HepG2 (cell line): ENCODE results near the gene LOXL3. TPM values are rescaled to one million over a fixed set of nuclear protein-coding genes. Genes with fewer than 3 reads are reported as not detected.

Source experiments
- EZH2 ChIP-seq: conservative IDR thresholded peaks from 2 replicates; pipeline ENCODE4 v1.6.1; 2012; ENCODE audit warnings: mild to moderate bottlenecking, low read depth, low read length, moderate library complexity
- FOXC1 ChIP-seq: sonication (generic); formaldehyde crosslinking; IDR thresholded peaks from 2 replicates; pipeline ENCODE4 v1.8.0; 2022; ENCODE audit warnings: mild to moderate bottlenecking, missing genetic modification reagents, borderline replicate concordance
- HNRNPUL1 ChIP-seq: fragments of 200-400 bp; formaldehyde crosslinking; IDR thresholded peaks from 2 replicates; pipeline ENCODE4 v1.6.1; 2017; ENCODE audit warnings: low read depth, mild to moderate bottlenecking, low read length, moderate library complexity
- ISL2 ChIP-seq: sonication (generic); formaldehyde crosslinking; IDR thresholded peaks from 2 replicates; pipeline ENCODE4 v1.5.0; 2020; ENCODE audit warnings: missing genetic modification reagents
- NFATC3 ChIP-seq: sonication (generic); formaldehyde crosslinking; IDR thresholded peaks from 2 replicates; pipeline ENCODE4 v1.5.1; 2020; ENCODE audit warnings: mild to moderate bottlenecking, missing genetic modification reagents
- PLRG1 ChIP-seq: fragments of 450-650 bp; conservative IDR thresholded peaks from 2 replicates; pipeline ENCODE4 v1.6.1; 2016
- RBM39 ChIP-seq: fragments of 200-400 bp; formaldehyde crosslinking; IDR thresholded peaks from one replicate; pipeline ENCODE4 v1.6.1; 2018; ENCODE audit warnings: antibody characterized with exemption, mild to moderate bottlenecking, low read depth, low read length; ENCODE audit not compliant: poor library complexity, severe bottlenecking
- ZNF264 ChIP-seq: sonication (generic); formaldehyde crosslinking; IDR thresholded peaks from 2 replicates; pipeline ENCODE4 v1.4.0; 2020; ENCODE audit warnings: missing genetic modification reagents
- ZNF282 ChIP-seq: fragments of 450-650 bp; IDR thresholded peaks from 2 replicates; pipeline ENCODE4 v1.6.1; 2018; ENCODE audit not compliant: partially characterized antibody
- ZNF574 ChIP-seq: sonication (generic); formaldehyde crosslinking; IDR thresholded peaks from 2 replicates; pipeline ENCODE4 v1.4.0; 2020; ENCODE audit warnings: missing genetic modification reagents
- polyA plus RNA-seq, 8 experiments: library from polyadenylated mRNA; depleted of rRNA in 3 of 8; stranded (reverse) in 7 of 8; unstranded in 1 of 8; fragments of >200 nt; fragmentation: Illumina TruSeq in 4 of 8; extraction: Trizol in 4 of 8; gene quantifications; 2 replicates each; pipeline versions ENCODE4 v1.2.1 to v1.2.3, GENCODE V29; 2011 to 2016; ENCODE audit warnings: low read depth in 4 of 8, missing spikeins in 1 of 8, mixed read lengths in 1 of 8; ENCODE audit not compliant: insufficient read depth in 1 of 8
- total RNA-seq, 5 experiments: library from RNA; depleted of rRNA; stranded (reverse); fragments of >200 nt; fragmentation: Illumina TruSeq; extraction: Trizol; gene quantifications; 2 replicates each; pipeline ENCODE4 v1.2.3, GENCODE V29; 2016; ENCODE audit warnings: low read depth in 1 of 5
- TF ChIP-seq, protein P1 (sequence below): sonication (generic); formaldehyde crosslinking; IDR thresholded peaks from 2 replicates; pipeline ENCODE4 v1.5.1; 2020; ENCODE audit warnings: mild to moderate bottlenecking, missing genetic modification reagents, borderline replicate concordance
- TF ChIP-seq, protein P2 (sequence below): sonication (generic); formaldehyde crosslinking; IDR thresholded peaks from 2 replicates; pipeline ENCODE4 v1.9.0; 2022; ENCODE audit warnings: low read depth, missing genetic modification reagents
- TF ChIP-seq, protein P3 (sequence below): sonication (generic); formaldehyde crosslinking; IDR thresholded peaks from 2 replicates; pipeline ENCODE4 v1.4.0; 2020; ENCODE audit warnings: missing genetic modification reagents

Gene LOXL3
- total and polyA plus RNA-seq, 2 of the 13 experiments (the other 11 are each of a cell fraction or from before 2014, with no cell fraction given) = 0.55 to 6.5 TPM

GRCh38 chr2:74503506-74504475 lies 50.0 kb downstream of the LOXL3 start (continued):
- TF ChIP-seq ZNF574 (peak; percentile 13), FOXC1 (CRISPR knock-in tag) (no peak), ZNF264 (CRISPR knock-in tag) (0 out of 2 replicates have a peak, but pooled peaks have one; percentile 8), RBM39 (peak; percentile 48), HNRNPUL1 (no peak), ISL2 (CRISPR knock-in tag) (no peak), NFATC3 (CRISPR knock-in tag) (no peak), ZNF282 (no peak), EZH2 (no peak), PLRG1 (no peak)
- TF ChIP-seq, protein P1, sequence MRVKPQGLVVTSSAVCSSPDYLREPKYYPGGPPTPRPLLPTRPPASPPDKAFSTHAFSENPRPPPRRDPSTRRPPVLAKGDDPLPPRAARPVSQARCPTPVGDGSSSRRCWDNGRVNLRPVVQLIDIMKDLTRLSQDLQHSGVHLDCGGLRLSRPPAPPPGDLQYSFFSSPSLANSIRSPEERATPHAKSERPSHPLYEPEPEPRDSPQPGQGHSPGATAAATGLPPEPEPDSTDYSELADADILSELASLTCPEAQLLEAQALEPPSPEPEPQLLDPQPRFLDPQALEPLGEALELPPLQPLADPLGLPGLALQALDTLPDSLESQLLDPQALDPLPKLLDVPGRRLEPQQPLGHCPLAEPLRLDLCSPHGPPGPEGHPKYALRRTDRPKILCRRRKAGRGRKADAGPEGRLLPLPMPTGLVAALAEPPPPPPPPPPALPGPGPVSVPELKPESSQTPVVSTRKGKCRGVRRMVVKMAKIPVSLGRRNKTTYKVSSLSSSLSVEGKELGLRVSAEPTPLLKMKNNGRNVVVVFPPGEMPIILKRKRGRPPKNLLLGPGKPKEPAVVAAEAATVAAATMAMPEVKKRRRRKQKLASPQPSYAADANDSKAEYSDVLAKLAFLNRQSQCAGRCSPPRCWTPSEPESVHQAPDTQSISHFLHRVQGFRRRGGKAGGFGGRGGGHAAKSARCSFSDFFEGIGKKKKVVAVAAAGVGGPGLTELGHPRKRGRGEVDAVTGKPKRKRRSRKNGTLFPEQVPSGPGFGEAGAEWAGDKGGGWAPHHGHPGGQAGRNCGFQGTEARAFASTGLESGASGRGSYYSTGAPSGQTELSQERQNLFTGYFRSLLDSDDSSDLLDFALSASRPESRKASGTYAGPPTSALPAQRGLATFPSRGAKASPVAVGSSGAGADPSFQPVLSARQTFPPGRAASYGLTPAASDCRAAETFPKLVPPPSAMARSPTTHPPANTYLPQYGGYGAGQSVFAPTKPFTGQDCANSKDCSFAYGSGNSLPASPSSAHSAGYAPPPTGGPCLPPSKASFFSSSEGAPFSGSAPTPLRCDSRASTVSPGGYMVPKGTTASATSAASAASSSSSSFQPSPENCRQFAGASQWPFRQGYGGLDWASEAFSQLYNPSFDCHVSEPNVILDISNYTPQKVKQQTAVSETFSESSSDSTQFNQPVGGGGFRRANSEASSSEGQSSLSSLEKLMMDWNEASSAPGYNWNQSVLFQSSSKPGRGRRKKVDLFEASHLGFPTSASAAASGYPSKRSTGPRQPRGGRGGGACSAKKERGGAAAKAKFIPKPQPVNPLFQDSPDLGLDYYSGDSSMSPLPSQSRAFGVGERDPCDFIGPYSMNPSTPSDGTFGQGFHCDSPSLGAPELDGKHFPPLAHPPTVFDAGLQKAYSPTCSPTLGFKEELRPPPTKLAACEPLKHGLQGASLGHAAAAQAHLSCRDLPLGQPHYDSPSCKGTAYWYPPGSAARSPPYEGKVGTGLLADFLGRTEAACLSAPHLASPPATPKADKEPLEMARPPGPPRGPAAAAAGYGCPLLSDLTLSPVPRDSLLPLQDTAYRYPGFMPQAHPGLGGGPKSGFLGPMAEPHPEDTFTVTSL = no peak
- TF ChIP-seq, protein P2, sequence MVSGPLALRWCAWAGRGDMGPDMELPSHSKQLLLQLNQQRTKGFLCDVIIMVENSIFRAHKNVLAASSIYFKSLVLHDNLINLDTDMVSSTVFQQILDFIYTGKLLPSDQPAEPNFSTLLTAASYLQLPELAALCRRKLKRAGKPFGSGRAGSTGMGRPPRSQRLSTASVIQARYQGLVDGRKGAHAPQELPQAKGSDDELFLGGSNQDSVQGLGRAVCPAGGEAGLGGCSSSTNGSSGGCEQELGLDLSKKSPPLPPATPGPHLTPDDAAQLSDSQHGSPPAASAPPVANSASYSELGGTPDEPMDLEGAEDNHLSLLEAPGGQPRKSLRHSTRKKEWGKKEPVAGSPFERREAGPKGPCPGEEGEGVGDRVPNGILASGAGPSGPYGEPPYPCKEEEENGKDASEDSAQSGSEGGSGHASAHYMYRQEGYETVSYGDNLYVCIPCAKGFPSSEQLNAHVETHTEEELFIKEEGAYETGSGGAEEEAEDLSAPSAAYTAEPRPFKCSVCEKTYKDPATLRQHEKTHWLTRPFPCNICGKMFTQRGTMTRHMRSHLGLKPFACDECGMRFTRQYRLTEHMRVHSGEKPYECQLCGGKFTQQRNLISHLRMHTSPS = no peak
- TF ChIP-seq, protein P3, sequence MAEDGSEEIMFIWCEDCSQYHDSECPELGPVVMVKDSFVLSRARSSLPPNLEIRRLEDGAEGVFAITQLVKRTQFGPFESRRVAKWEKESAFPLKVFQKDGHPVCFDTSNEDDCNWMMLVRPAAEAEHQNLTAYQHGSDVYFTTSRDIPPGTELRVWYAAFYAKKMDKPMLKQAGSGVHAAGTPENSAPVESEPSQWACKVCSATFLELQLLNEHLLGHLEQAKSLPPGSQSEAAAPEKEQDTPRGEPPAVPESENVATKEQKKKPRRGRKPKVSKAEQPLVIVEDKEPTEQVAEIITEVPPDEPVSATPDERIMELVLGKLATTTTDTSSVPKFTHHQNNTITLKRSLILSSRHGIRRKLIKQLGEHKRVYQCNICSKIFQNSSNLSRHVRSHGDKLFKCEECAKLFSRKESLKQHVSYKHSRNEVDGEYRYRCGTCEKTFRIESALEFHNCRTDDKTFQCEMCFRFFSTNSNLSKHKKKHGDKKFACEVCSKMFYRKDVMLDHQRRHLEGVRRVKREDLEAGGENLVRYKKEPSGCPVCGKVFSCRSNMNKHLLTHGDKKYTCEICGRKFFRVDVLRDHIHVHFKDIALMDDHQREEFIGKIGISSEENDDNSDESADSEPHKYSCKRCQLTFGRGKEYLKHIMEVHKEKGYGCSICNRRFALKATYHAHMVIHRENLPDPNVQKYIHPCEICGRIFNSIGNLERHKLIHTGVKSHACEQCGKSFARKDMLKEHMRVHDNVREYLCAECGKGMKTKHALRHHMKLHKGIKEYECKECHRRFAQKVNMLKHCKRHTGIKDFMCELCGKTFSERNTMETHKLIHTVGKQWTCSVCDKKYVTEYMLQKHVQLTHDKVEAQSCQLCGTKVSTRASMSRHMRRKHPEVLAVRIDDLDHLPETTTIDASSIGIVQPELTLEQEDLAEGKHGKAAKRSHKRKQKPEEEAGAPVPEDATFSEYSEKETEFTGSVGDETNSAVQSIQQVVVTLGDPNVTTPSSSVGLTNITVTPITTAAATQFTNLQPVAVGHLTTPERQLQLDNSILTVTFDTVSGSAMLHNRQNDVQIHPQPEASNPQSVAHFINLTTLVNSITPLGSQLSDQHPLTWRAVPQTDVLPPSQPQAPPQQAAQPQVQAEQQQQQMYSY (CRISPR knock-in tag) = no peak
